K562 (cell line): ENCODE data around the gene CD79A. TPM values are rescaled to one million over a fixed set of nuclear protein-coding genes. Genes with fewer than 3 reads are reported as not detected.

ENCODE experiments used
- HDAC6 ChIP-seq: IDR thresholded peaks from 2 replicates; pipeline ENCODE4 v1.6.1; 2012; ENCODE audit warnings: low read depth, mild to moderate bottlenecking, control low read depth, inconsistent platforms, low read length, moderate library complexity
- MAFF ChIP-seq: IDR thresholded peaks from 2 replicates; pipeline ENCODE4 v1.6.1; 2012; ENCODE audit warnings: low read length, improper control_type of control experiment
- MTA3 ChIP-seq: fragments of 450-650 bp; formaldehyde crosslinking; IDR thresholded peaks from 2 replicates; pipeline ENCODE4 v1.6.1; 2017; ENCODE audit warnings: mild to moderate bottlenecking, borderline replicate concordance
- POLR2A ChIP-seq: fragments of 450-650 bp; conservative IDR thresholded peaks from 2 replicates; pipeline ENCODE4 v1.6.1; 2016
- SREBF2 ChIP-seq: sonication (generic); formaldehyde crosslinking; IDR thresholded peaks from 2 replicates; pipeline ENCODE4 v1.4.0; 2020; ENCODE audit warnings: mild to moderate bottlenecking, missing genetic modification reagents
- UBTF ChIP-seq, 2 experiments: IDR thresholded peaks; 2 replicates each; pipeline ENCODE4 v1.6.1; 2012; ENCODE audit warnings: improper control_type of control experiment in 2 of 2, low read depth in 2 of 2, low read length in 2 of 2, borderline replicate concordance in 1 of 2
- ZBTB5 ChIP-seq: fragments of 450-650 bp; IDR thresholded peaks from 2 replicates; pipeline ENCODE4 v1.6.1; 2017; ENCODE audit warnings: antibody characterized with exemption
- ZC3H11A ChIP-seq: IDR thresholded peaks from 2 replicates; pipeline ENCODE4 v1.6.1; 2012; ENCODE audit warnings: low read depth, low read length, improper control_type of control experiment
- ZNF133 ChIP-seq: fragments of 250-450 bp; sonication (Bioruptor Pico); IDR thresholded peaks from 2 replicates; pipeline ENCODE4 v1.4.0; 2020; ENCODE audit warnings: mild to moderate bottlenecking
- ZNF140 ChIP-seq: fragments of 250-450 bp; sonication (Bioruptor Pico); IDR thresholded peaks from 2 replicates; pipeline ENCODE4 v1.8.0; 2021; ENCODE audit warnings: moderate library complexity, mild to moderate bottlenecking, inconsistent platforms
- ZNF184 ChIP-seq: sonication (generic); formaldehyde crosslinking; IDR thresholded peaks from 2 replicates; pipeline ENCODE4 v1.5.0; 2020; ENCODE audit warnings: missing genetic modification reagents
- ZNF224 ChIP-seq: sonication (generic); formaldehyde crosslinking; IDR thresholded peaks from 2 replicates; pipeline ENCODE4 v1.8.0; 2022; ENCODE audit warnings: mild to moderate bottlenecking, missing genetic modification reagents
- ZNF239 ChIP-seq: fragments of 250-450 bp; sonication (Bioruptor Pico); IDR thresholded peaks from 2 replicates; pipeline ENCODE4 v1.4.0; 2020; ENCODE audit warnings: mild to moderate bottlenecking
- ZNF512 ChIP-seq: IDR thresholded peaks from 2 replicates; pipeline ENCODE4 v1.6.1; 2016; ENCODE audit warnings: missing genetic modification characterization, missing compliant biosample characterization
- polyA plus RNA-seq, 8 experiments: library from polyadenylated mRNA; depleted of rRNA in 4 of 8; stranded (reverse) in 5 of 8; unstranded in 3 of 8; fragments of >200 nt; fragmentation: Nextera tagmentation in 2 of 8; fragmentation: Illumina TruSeq in 1 of 8; extraction: Ambion mirVana in 2 of 8; extraction: Trizol in 1 of 8; gene quantifications; 2 replicates each; pipeline versions ENCODE4 v1.2.1 to v1.2.3, GENCODE V29; 2011 to 2014; ENCODE audit warnings: inconsistent platforms in 1 of 8, missing spikeins in 1 of 8
- total RNA-seq, 7 experiments: library from RNA; depleted of rRNA in 6 of 7; stranded (reverse); fragments of >200 nt in 6 of 7; fragmentation: Illumina TruSeq in 2 of 7; extraction: Trizol in 2 of 7; gene quantifications; 2 replicates each; pipeline versions ENCODE4 v1.2.1 to v1.2.3, GENCODE V29; 2011 to 2021; ENCODE audit warnings: low replicate concordance in 1 of 7
- TF ChIP-seq, protein P1 (sequence below): fragments of 450-650 bp; IDR thresholded peaks from 2 replicates; pipeline ENCODE4 v1.7.1; 2018; ENCODE audit warnings: mild to moderate bottlenecking, low read depth; ENCODE audit not compliant: partially characterized antibody

CD79A gene
- total and polyA plus RNA-seq, 9 of the 15 experiments (the other 6 are each of a cell fraction or from before 2014, with no cell fraction given): 0.04 to 0.72 (median 0.17) TPM; not detected in 3

- TF ChIP-seq UBTF (IDR thresholded peaks at IDR 0.05; ENCODE audit: borderline replicate concordance in 1 of 2, low read depth in 2 of 2, low read length in 2 of 2): no peak
- no peak for TF ChIP-seq ZNF133 (CRISPR knock-in tag)
- no peak for TF ChIP-seq ZNF512 (tag)
- no peak for TF ChIP-seq POLR2A
- TF ChIP-seq SREBF2 (CRISPR knock-in tag): no peak
- TF ChIP-seq ZNF140 (CRISPR knock-in tag): no peak
- TF ChIP-seq, protein P1, sequence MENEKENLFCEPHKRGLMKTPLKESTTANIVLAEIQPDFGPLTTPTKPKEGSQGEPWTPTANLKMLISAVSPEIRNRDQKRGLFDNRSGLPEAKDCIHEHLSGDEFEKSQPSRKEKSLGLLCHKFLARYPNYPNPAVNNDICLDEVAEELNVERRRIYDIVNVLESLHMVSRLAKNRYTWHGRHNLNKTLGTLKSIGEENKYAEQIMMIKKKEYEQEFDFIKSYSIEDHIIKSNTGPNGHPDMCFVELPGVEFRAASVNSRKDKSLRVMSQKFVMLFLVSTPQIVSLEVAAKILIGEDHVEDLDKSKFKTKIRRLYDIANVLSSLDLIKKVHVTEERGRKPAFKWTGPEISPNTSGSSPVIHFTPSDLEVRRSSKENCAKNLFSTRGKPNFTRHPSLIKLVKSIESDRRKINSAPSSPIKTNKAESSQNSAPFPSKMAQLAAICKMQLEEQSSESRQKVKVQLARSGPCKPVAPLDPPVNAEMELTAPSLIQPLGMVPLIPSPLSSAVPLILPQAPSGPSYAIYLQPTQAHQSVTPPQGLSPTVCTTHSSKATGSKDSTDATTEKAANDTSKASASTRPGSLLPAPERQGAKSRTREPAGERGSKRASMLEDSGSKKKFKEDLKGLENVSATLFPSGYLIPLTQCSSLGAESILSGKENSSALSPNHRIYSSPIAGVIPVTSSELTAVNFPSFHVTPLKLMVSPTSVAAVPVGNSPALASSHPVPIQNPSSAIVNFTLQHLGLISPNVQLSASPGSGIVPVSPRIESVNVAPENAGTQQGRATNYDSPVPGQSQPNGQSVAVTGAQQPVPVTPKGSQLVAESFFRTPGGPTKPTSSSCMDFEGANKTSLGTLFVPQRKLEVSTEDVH: no peak
- no peak for TF ChIP-seq MAFF
- no peak for TF ChIP-seq MTA3
- no peak for TF ChIP-seq ZBTB5
- no peak for TF ChIP-seq ZNF239 (CRISPR knock-in tag)
- no peak for TF ChIP-seq ZNF184 (CRISPR knock-in tag)
- TF ChIP-seq HDAC6: no peak
- no peak for TF ChIP-seq ZNF224
- no peak for TF ChIP-seq ZC3H11A
Measured at GRCh38 chr19:41843371-41843770, 33.7 kb upstream of the CD79A start (continued).
